Endothelial cell of umbilical vein (primary cell): ENCODE results near the gene ABCG5.

Source experiments
- CTCF ChIP-seq, 2 donors: IDR thresholded peaks; 1 replicate in 1 of 2; 2 replicates in 1 of 2; pipeline ENCODE4 v1.5.1; 2011; ENCODE audit warnings: low read length in 2 of 2, mild to moderate bottlenecking in 2 of 2, moderate library complexity in 2 of 2, control low read depth in 1 of 2, inconsistent platforms in 1 of 2, low read depth in 1 of 2; ENCODE audit not compliant: insufficient read depth in 1 of 2; ENCODE audit errors: extremely low read depth in 1 of 2
- EZH2 ChIP-seq: IDR thresholded peaks from 2 replicates; pipeline ENCODE4 v1.6.1; 2012; ENCODE audit warnings: borderline replicate concordance, low read depth, mild to moderate bottlenecking, moderate library complexity, low read length, inconsistent platforms; ENCODE audit not compliant: severe bottlenecking
- FOS ChIP-seq: IDR thresholded peaks from 2 replicates; pipeline ENCODE4 v1.6.1; 2011; ENCODE audit warnings: mild to moderate bottlenecking, low read length, moderate library complexity, borderline replicate concordance; ENCODE audit not compliant: insufficient read depth
- GATA2 ChIP-seq: IDR thresholded peaks from 2 replicates; pipeline ENCODE4 v1.7.0; 2011; ENCODE audit warnings: low read depth, mild to moderate bottlenecking, moderate library complexity, mixed read lengths, low read length; ENCODE audit not compliant: insufficient read length, insufficient read depth
- JUN ChIP-seq: IDR thresholded peaks from 2 replicates; pipeline ENCODE4 v1.6.1; 2011; ENCODE audit warnings: borderline replicate concordance, low read depth; ENCODE audit not compliant: insufficient read length, insufficient read depth
- MAX ChIP-seq: IDR thresholded peaks from 2 replicates; pipeline ENCODE4 v1.6.1; 2011; ENCODE audit not compliant: insufficient read depth, insufficient read length
- MYC ChIP-seq: IDR thresholded peaks from one replicate; pipeline ENCODE4 v1.6.1; 2011; ENCODE audit warnings: mild to moderate bottlenecking, low read depth, low read length
- POLR2A ChIP-seq: IDR thresholded peaks from 2 replicates; pipeline ENCODE4 v1.6.1; 2012; ENCODE audit warnings: low read depth, mild to moderate bottlenecking, control low read depth, low read length
- POLR2AphosphoS5 ChIP-seq: IDR thresholded peaks from 2 replicates; pipeline ENCODE4 v1.6.1; 2012; ENCODE audit warnings: low read depth, mild to moderate bottlenecking, control low read depth, low read length, moderate library complexity; ENCODE audit not compliant: insufficient read depth

GRCh38 chr2:43879261-43879660 lies 40.6 kb upstream of the ABCG5 start:
- TF ChIP-seq CTCF (IDR thresholded peaks at IDR 0.05; ENCODE audit: extremely low read depth in 1 of 2, insufficient read depth in 1 of 2, low read depth in 1 of 2, low read length in 2 of 2) (no peak), EZH2 (no peak), POLR2A (no peak), FOS (no peak), JUN (no peak), MAX (no peak), POLR2AphosphoS5 (no peak), GATA2 (no peak), MYC (no peak)
